IMR-90 (cell line): ENCODE results near the gene OPRL1. TPM values are rescaled to one million over a fixed set of nuclear protein-coding genes. Genes with fewer than 3 reads are reported as not detected.

ENCODE experiments used
- ATAC-seq: fragments of 200-7000 bp; cut with Tn5 transposase; 2 replicates; pipeline ENCODE4 v1.9.1; 2020; ENCODE audit warnings: low read depth, mild to moderate bottlenecking, moderate library complexity
- BruUV-seq: library from RNA; stranded (reverse); fragments of 400-500 nt; replicated peaks from 2 replicates; lab custom pipeline; 2021; lab: Mats Ljungman, UMichigan
- CTCF ChIA-PET: fragments of 300-600 bp; formaldehyde crosslinking; extraction: SDS; loops from one replicate; lab custom pipeline; 2021; ENCODE audit warnings: antibody characterized with exemption; lab: Yijun Ruan, JAX
- POLR2A ChIA-PET: fragments of 300-600 bp; sonication (Branson Sonifier 250); formaldehyde crosslinking; loops from one replicate; lab custom pipeline; 2022; ENCODE audit warnings: antibody characterized with exemption; ENCODE audit not compliant: unreplicated experiment; lab: Charles Lee
- DNase-seq: peaks from one replicate; pipeline ENCODE4 v3.0.0; 2013
- H2AFZ ChIP-seq: replicated peaks from 2 replicates; pipeline ENCODE3; 2013; ENCODE audit warnings: low read length, mild to moderate bottlenecking; ENCODE audit not compliant: poor library complexity
- H2AK5ac ChIP-seq: 2 replicates; pipeline ENCODE4 v1.6.1; 2013; ENCODE audit warnings: low read depth, low read length, inconsistent platforms
- H2AK9ac ChIP-seq: replicated peaks from 2 replicates; pipeline ENCODE3; 2013; ENCODE audit warnings: mild to moderate bottlenecking, low read depth, low read length, moderate library complexity; ENCODE audit not compliant: poor library complexity
- H2BK120ac ChIP-seq: 2 replicates; pipeline ENCODE4 v1.6.1; 2013; ENCODE audit warnings: low read depth, low read length, inconsistent platforms
- H2BK15ac ChIP-seq: 3 replicates; pipeline ENCODE4 v1.6.1; 2013; ENCODE audit warnings: low read depth, low read length, inconsistent platforms
- H2BK20ac ChIP-seq: 2 replicates; pipeline ENCODE4 v1.6.1; 2013; ENCODE audit warnings: low read depth, mild to moderate bottlenecking, inconsistent platforms, low read length, moderate library complexity
- H2BK5ac ChIP-seq: 2 replicates; pipeline ENCODE4 v1.6.1; 2013; ENCODE audit warnings: mild to moderate bottlenecking, low read depth, low read length, inconsistent platforms; ENCODE audit not compliant: poor library complexity, severe bottlenecking
- H3K14ac ChIP-seq: replicated peaks from 2 replicates; pipeline ENCODE4 v1.6.1; 2013; ENCODE audit warnings: low read depth, low read length, inconsistent platforms
- H3K18ac ChIP-seq: 2 replicates; pipeline ENCODE4 v1.6.1; 2013; ENCODE audit warnings: low read depth, low read length, control low read depth
- H3K23ac ChIP-seq: 2 replicates; pipeline ENCODE4 v1.6.1; 2013; ENCODE audit warnings: low read depth, low read length, inconsistent platforms
- H3K27ac ChIP-seq: 2 replicates; pipeline ENCODE4 v1.5.1; 2013; ENCODE audit warnings: mild to moderate bottlenecking, control low read depth, low read length; ENCODE audit not compliant: insufficient read depth
- H3K27me3 ChIP-seq: 2 replicates; pipeline ENCODE4 v1.6.1; 2013; ENCODE audit warnings: low read length; ENCODE audit not compliant: control insufficient read depth, insufficient read depth
- H3K36me3 ChIP-seq: 2 replicates; pipeline ENCODE4 v1.6.1; 2013; ENCODE audit warnings: low read length, mixed read lengths; ENCODE audit not compliant: control insufficient read depth, insufficient read depth
- H3K4ac ChIP-seq: 2 replicates; pipeline ENCODE4 v1.6.1; 2013; ENCODE audit warnings: low read depth, low read length, inconsistent platforms
- H3K4me1 ChIP-seq: 2 replicates; pipeline ENCODE4 v1.6.1; 2013; ENCODE audit warnings: low read length, mixed read lengths; ENCODE audit not compliant: control insufficient read depth, insufficient read depth
- H3K4me2 ChIP-seq: 2 replicates; pipeline ENCODE4 v1.6.1; 2013; ENCODE audit warnings: low read depth, mild to moderate bottlenecking, control low read depth, low read length, moderate library complexity
- H3K4me3 ChIP-seq: 2 replicates; pipeline ENCODE4 v1.5.1; 2013; ENCODE audit warnings: low read depth, mild to moderate bottlenecking, control low read depth, low read length, moderate library complexity; ENCODE audit not compliant: insufficient read depth
- H3K56ac ChIP-seq: 2 replicates; pipeline ENCODE4 v1.6.1; 2013; ENCODE audit warnings: low read length, inconsistent platforms; ENCODE audit not compliant: insufficient read depth; ENCODE audit errors: extremely low read depth
- H3K79me1 ChIP-seq, 2 experiments: 2 replicates each; pipeline ENCODE4 v1.6.1; 2013; ENCODE audit warnings: low read length in 2 of 2, inconsistent platforms in 1 of 2, low read depth in 1 of 2
- H3K9ac ChIP-seq: 2 replicates; pipeline ENCODE4 v1.6.1; 2013; ENCODE audit warnings: low read depth, low read length, control low read depth
- H3K9me1 ChIP-seq: 2 replicates; pipeline ENCODE4 v1.6.1; 2013; ENCODE audit warnings: low read length, inconsistent platforms; ENCODE audit not compliant: insufficient read depth
- H3K9me3 ChIP-seq: 2 replicates; pipeline ENCODE4 v1.6.1; 2013; ENCODE audit warnings: low read length; ENCODE audit not compliant: control insufficient read depth, insufficient read depth
- H4K20me1 ChIP-seq: 2 replicates; pipeline ENCODE4 v1.6.1; 2013; ENCODE audit warnings: low read length, inconsistent platforms; ENCODE audit not compliant: insufficient read depth
- H4K5ac ChIP-seq: 2 replicates; pipeline ENCODE4 v1.6.1; 2013; ENCODE audit warnings: mild to moderate bottlenecking, low read depth, low read length, control low read depth
- H4K8ac ChIP-seq, 2 experiments: 2 replicates each; pipeline ENCODE4 v1.6.1; 2013; ENCODE audit warnings: low read depth in 2 of 2, low read length in 2 of 2, control low read depth in 1 of 2, inconsistent platforms in 1 of 2
- H4K91ac ChIP-seq: 2 replicates; pipeline ENCODE4 v1.6.1; 2013; ENCODE audit warnings: low read depth, low read length, inconsistent platforms; ENCODE audit not compliant: insufficient read depth
- BHLHE40 ChIP-seq: fragments of 150-350 bp; IDR thresholded peaks from 2 replicates; pipeline ENCODE4 v1.6.1; 2016; ENCODE audit warnings: mild to moderate bottlenecking, low read depth, low read length
- CEBPB ChIP-seq: IDR thresholded peaks from 2 replicates; pipeline ENCODE4 v1.6.1; 2012; ENCODE audit warnings: low read depth, low read length, improper control_type of control experiment
- CHD1 ChIP-seq: IDR thresholded peaks from 2 replicates; pipeline ENCODE4 v1.6.1; 2012; ENCODE audit warnings: low read depth, low read length, improper control_type of control experiment
- MAFK ChIP-seq: IDR thresholded peaks from 2 replicates; pipeline ENCODE4 v1.6.1; 2012; ENCODE audit warnings: low read depth, low read length, improper control_type of control experiment
- MAZ ChIP-seq: IDR thresholded peaks from 2 replicates; pipeline ENCODE4 v1.6.1; 2012; ENCODE audit warnings: low read depth, mild to moderate bottlenecking, low read length, improper control_type of control experiment, moderate library complexity, borderline replicate concordance
- NFE2L2 ChIP-seq: fragments of 150-350 bp; IDR thresholded peaks from 2 replicates; pipeline ENCODE4 v1.6.1; 2016; ENCODE audit warnings: low read depth, mild to moderate bottlenecking, low read length
- POLR2A ChIP-seq: IDR thresholded peaks from 2 replicates; pipeline ENCODE4 v1.6.1; 2012; ENCODE audit warnings: mild to moderate bottlenecking, low read depth, low read length
- RCOR1 ChIP-seq: IDR thresholded peaks from 2 replicates; pipeline ENCODE4 v1.6.1; 2012; ENCODE audit warnings: mild to moderate bottlenecking, low read length, improper control_type of control experiment; ENCODE audit not compliant: insufficient replicate concordance
- RFX5 ChIP-seq: IDR thresholded peaks from 2 replicates; pipeline ENCODE4 v1.8.0; 2012; ENCODE audit warnings: low read depth, mild to moderate bottlenecking, low read length, moderate library complexity
- USF2 ChIP-seq: fragments of 150-350 bp; IDR thresholded peaks from 2 replicates; pipeline ENCODE4 v1.6.1; 2017; ENCODE audit warnings: mild to moderate bottlenecking, antibody characterized with exemption, low read length, low read depth
- WGBS, 2 experiments: methylation state at CpG; one replicate each; pipeline versions ENCODE4 v1.1.5 to v1.1.7; 2013; ENCODE audit warnings: missing lambda C conversion rate in 2 of 2; ENCODE audit not compliant: insufficient read length in 1 of 2; ENCODE audit errors: extremely low coverage in 2 of 2; 5-methylcytosine and 5-hydroxymethylcytosine counted together
- dilution Hi-C: fragments of 300-500 bp; cut with HindIII; formaldehyde crosslinking; loops from one replicate; pipeline ENCODE4 v1.14.3; 2018; ENCODE audit warnings: low sequenced_read_pairs; ENCODE audit not compliant: unreplicated experiment
- in situ Hi-C: fragments of 300-500 bp; cut with MboI; formaldehyde crosslinking; loops from 3 replicates; pipeline ENCODE4 v1.14.3; 2019; ENCODE audit warnings: low sequenced_read_pairs, inconsistent platforms, mixed read lengths
- intact Hi-C: fragments of 100-400 bp; cut with micrococcal nuclease; formaldehyde crosslinking; loops from 2 replicates; pipeline ENCODE4 v1.10.0; 2022
- polyA plus RNA-seq, 3 experiments: library from polyadenylated mRNA; depleted of rRNA; stranded (reverse); fragments of >200 nt; gene quantifications; 2 replicates each; pipeline ENCODE4 v1.2.3, GENCODE V29; 2012; ENCODE audit warnings: low replicate concordance in 1 of 3
- total RNA-seq: library from RNA; depleted of rRNA; stranded (reverse); fragments of >200 nt; gene quantifications from 2 replicates; pipeline ENCODE4 v1.2.3, GENCODE V29; 2012

Gene OPRL1
- total and polyA plus RNA-seq, 2 of the 4 experiments (the other 2 are of a cell fraction), result 0.36 to 1.2 TPM

GRCh38 chr20:64065062-64065973 lies 14.6 kb upstream of the OPRL1 start:
- WGBS, 2 experiments, result 65% methylated on average over 16 of the region's 27 CpGs; no CpG with 5 or more reads in 1 of the 2 experiments
- POLR2A ChIA-PET, result no interaction called here

More at GRCh38 chr20:64065062-64065973, 14.6 kb upstream of the OPRL1 start:
- Histone ChIP-seq H3K14ac (peak overlapping the region; percentile 37; the same call in 1 of the 2 replicates), H3K36me3 (peaks cover 2% of the 10 kb centered on the region; the same call in 1 of the 2 replicates), H2BK5ac (no peak overlapping the region), H3K27me3 (no peaks in the 10 kb centered on the region), H3K18ac (no peak overlapping the region), H4K20me1 (peaks cover 15% of the 10 kb centered on the region), H3K4ac (peak overlapping the region; percentile 23; the same call in 1 of the 2 replicates), H4K5ac (no peak overlapping the region), H4K8ac (peak overlapping the region in 1 of 2 experiments; percentile 37; a peak in 1 of 4 replicates), H3K4me2 (no peak overlapping the region; the same call in 1 of the 2 replicates), H2BK20ac (peak overlapping the region; percentile 26; the same call in 1 of the 2 replicates), H2BK120ac (peak overlapping the region; percentile 52), H4K91ac (no peak overlapping the region), H3K4me1 (peaks cover 27% of the 10 kb centered on the region), H3K9me1 (peaks cover 19% of the 10 kb centered on the region), H3K56ac (no peak overlapping the region), H3K23ac (no peak overlapping the region), H3K27ac (no peak overlapping the region; the same call in 1 of the 2 replicates), H2BK15ac (no peak overlapping the region), H2AFZ (peak overlapping the region; percentile 65), H3K79me1 (peaks cover 10 to 38% of the 10 kb centered on the region in 2 experiments; a peak in 3 of 4 replicates), H2AK5ac (peak overlapping the region; percentile 78), H3K9ac (no peak overlapping the region), H3K9me3 (no peaks in the 10 kb centered on the region), H3K4me3 (no peak overlapping the region), H2AK9ac (peak overlapping the region; percentile 81)
- dilution Hi-C loops (no loop called here), intact Hi-C loops (no loop called here), in situ Hi-C loops (no loop called here)
- BruUV-seq, result no TSS peak
- CTCF ChIA-PET, result no interaction called here
- ATAC-seq (no peak), DNase-seq (no peak)
- no peak for TF ChIP-seq POLR2A
- TF ChIP-seq RCOR1, result no peak
- TF ChIP-seq CEBPB, result no peak
- TF ChIP-seq MAZ, result no peak
- no peak for TF ChIP-seq CHD1
- no peak for TF ChIP-seq RFX5
- no peak for TF ChIP-seq MAFK
- no peak for TF ChIP-seq NFE2L2
- no peak for TF ChIP-seq USF2
- TF ChIP-seq BHLHE40, result no peak
